T-helper 17 cell (primary cell): ENCODE results near the gene CAMSAP1. TPM values are rescaled to one million over a fixed set of nuclear protein-coding genes. Genes with fewer than 3 reads are reported as not detected.

ENCODE experiments used
- ATAC-seq: fragments of 150-1000 bp; cut with Tn5 transposase; 2 replicates; pipeline ENCODE4 v1.10.0; 2021; ENCODE audit warnings: mild to moderate bottlenecking, moderate library complexity
- DNase-seq, 3 donors: peaks; one replicate each; pipeline versions ENCODE4 v3.0.0 to v3.0.0-alpha.2; 2020 to 2021
- H3K9me3 ChIP-seq: one replicate; pipeline ENCODE4 v1.7.0; 2013; ENCODE audit warnings: low read length, mild to moderate bottlenecking; ENCODE audit not compliant: control insufficient read depth, poor library complexity, severe bottlenecking
- H3K27ac Mint-ChIP-seq: one replicate; pipeline ENCODE4 v1.8.0; 2022; ENCODE audit warnings: mild to moderate bottlenecking, moderate library complexity, mixed read lengths
- H3K27me3 Mint-ChIP-seq: one replicate; pipeline ENCODE4 v1.8.0; 2022; ENCODE audit warnings: mixed read lengths
- H3K36me3 Mint-ChIP-seq: one replicate; pipeline ENCODE4 v1.8.0; 2022; ENCODE audit warnings: low read depth, mixed read lengths
- H3K4me1 Mint-ChIP-seq: one replicate; pipeline ENCODE4 v1.8.0; 2022; ENCODE audit warnings: mild to moderate bottlenecking, mixed read lengths
- H3K4me3 Mint-ChIP-seq: one replicate; pipeline ENCODE4 v1.8.0; 2022; ENCODE audit warnings: mild to moderate bottlenecking, moderate library complexity, mixed read lengths
- total RNA-seq, 4 donors: library from RNA in 2 of 4; stranded (reverse) in 2 of 4; gene quantifications; one replicate each; pipeline ENCODE4 v1.2.3 and lab custom pipeline; 2022 to 2026

CAMSAP1 gene
- total RNA-seq, 2 donors from 2014 or later = 32.6 to 39.3 TPM

DNA sequence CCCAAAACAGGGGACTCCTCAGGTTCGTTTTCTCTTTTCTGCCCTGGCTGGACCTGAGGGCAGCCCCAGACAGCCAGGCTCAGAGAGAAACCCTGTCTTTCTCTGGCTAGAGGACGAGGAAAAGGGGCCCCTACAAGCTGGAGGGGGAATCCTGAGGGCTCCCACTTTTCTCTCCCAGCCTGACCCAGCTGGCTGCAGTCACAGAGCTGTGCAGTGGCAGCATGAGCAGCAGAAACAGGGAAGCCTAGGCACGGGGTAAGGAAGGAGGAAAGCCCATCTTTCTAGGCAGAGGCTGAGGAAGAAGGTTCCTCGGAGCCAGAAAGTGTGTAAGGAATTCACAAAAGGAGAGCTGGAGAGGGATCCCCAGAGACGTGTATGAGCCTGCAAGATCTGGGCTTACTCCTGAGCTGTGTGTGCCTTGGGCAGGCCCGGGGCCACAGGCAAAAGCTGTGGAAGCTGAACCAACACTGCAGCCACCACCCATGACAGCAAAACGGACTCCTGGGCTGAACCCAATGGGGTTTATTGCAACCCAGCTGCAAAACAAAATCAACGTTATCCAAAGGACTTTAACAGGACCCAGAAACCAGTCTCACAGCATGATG lies 16.2 kb downstream of the CAMSAP1 start:
- Mint-ChIP-seq H3K36me3 (peaks cover 2% of the 10 kb centered on the region), H3K4me3 (no peak overlapping the region), H3K27ac (peak overlapping the region; percentile 84), H3K27me3 (no peaks in the 10 kb centered on the region), H3K4me1 (peaks cover 62% of the 10 kb centered on the region)
- no peak for ATAC-seq
- no peak for DNase-seq
- no peaks in the 10 kb centered on the region for H3K9me3 ChIP-seq

- Mint-ChIP-seq H3K36me3 (peaks cover 2% of the 10 kb centered on the region), H3K27ac (peak overlapping the region; percentile 84), H3K4me1 (peaks cover 61% of the 10 kb centered on the region), H3K4me3 (no peak overlapping the region), H3K27me3 (no peaks in the 10 kb centered on the region)
- H3K9me3 ChIP-seq = no peaks in the 10 kb centered on the region
- DNase-seq = no peak
- ATAC-seq = no peak
Observed at GRCh38 chr9:135890190-135891026, 16.9 kb downstream of the CAMSAP1 start.

- no peaks in the 10 kb centered on the region for H3K36me3 Mint-ChIP-seq
- DNase-seq (no peak), ATAC-seq (no peak)
- H3K27ac Mint-ChIP-seq = peak overlapping the region; percentile 34
- no peaks in the 10 kb centered on the region for H3K9me3 ChIP-seq
- H3K4me3 Mint-ChIP-seq = peak overlapping the region; percentile 19
- no peaks in the 10 kb centered on the region for H3K27me3 Mint-ChIP-seq
- H3K4me1 Mint-ChIP-seq = peaks cover 61% of the 10 kb centered on the region
Observed at GRCh38 chr9:135889564-135890189, 17.7 kb downstream of the CAMSAP1 start.

- H3K36me3 Mint-ChIP-seq = no peaks in the 10 kb centered on the region
- H3K9me3 ChIP-seq = no peaks in the 10 kb centered on the region
- H3K27ac Mint-ChIP-seq = peak overlapping the region; percentile 97
- no peaks in the 10 kb centered on the region for H3K27me3 Mint-ChIP-seq
- H3K4me1 Mint-ChIP-seq = peaks cover 67% of the 10 kb centered on the region
- no peak for ATAC-seq
- peak overlapping the region; percentile 19 for H3K4me3 Mint-ChIP-seq
- DNase-seq = no peak
Observed at GRCh38 chr9:135888766-135889394, 18.5 kb downstream of the CAMSAP1 start.

DNA sequence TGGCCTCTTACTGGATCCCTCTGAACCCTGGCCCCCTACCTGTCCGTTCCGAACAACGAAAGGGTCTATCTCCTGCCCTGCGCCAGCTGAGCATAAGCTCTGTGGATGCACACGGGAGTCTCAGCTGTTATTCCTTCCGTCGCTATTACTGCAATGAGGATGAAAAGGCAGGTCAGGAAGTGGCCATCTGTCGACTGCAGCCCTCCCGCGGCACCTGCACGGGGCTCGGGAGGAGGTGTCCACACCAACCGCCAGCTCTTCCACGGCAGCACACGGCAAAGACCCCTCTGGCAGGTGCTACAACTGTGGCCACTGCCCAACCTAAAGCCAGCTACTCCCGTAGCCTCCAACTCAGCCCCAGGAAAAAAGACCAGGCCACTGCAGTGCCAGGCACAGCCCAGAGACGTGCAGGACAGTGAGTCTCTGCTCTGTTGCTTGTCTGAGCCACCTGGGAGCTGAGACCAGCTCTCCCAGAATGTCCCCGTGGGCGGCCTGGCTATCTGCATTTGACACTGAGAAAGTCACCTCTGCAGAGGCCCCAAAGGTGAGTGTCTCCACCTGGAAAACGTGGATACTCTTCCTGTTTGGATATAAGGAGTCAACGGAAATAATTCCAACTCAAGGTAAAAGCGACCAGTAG lies 19.1 kb downstream of the CAMSAP1 start:
- Mint-ChIP-seq H3K27me3 (no peaks in the 10 kb centered on the region), H3K27ac (peak overlapping the region; percentile 97), H3K4me1 (peaks cover 67% of the 10 kb centered on the region), H3K36me3 (no peaks in the 10 kb centered on the region), H3K4me3 (peak overlapping the region; percentile 25)
- H3K9me3 ChIP-seq = no peaks in the 10 kb centered on the region
- DNase-seq (no peak), ATAC-seq (no peak)

DNA sequence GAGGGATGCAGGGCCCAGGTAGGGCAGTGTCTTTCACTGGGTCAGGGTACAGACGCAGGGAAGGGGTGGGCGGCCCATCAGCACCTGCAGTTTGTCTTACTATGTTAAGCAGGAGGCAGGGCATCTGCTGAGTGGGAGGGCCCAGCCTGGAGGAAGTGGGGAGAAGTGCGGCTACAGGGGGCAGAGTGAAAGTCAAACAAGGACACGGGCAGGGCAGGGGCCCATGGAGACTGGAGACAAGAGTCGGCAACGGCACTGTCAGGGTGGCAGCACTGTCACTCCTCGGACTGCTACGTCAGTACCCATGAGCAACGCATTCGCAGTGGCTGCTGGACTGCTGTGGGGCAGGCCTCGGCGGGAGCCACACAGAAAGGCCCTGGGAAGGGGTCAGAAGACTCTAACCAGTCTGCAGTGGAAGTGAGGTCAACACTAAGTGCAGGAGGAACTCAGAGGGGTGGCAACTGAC lies 19.7 kb downstream of the CAMSAP1 start:
- peak; percentile 87 for ATAC-seq
- Mint-ChIP-seq H3K4me3 (peak overlapping the region; percentile 96), H3K36me3 (no peaks in the 10 kb centered on the region)

DNA sequence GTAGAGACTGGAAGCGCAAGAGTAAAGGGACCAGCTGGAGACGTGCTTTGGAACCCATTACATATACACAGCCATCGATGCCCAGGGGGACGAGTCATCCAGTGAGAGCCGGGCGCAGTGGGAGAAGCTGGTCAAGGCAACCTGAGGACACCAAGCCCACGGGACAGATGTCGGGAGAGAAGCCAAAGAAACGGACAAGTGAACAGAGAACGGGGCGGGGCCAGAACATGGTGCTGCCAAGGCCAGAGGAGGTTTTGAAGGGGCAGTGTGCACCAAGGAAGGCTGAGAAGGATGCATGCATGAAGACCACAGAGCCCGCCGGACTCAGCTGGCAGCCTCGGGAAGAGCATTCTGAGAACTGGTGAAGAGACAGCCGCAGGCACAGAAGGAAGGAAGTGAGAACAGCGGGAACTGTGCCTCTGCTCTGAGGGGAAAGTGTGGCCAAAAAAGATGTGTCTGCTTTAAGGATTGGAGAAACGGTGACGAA lies 20.3 kb downstream of the CAMSAP1 start:
- Mint-ChIP-seq H3K27ac (peak overlapping the region; percentile 97), H3K27me3 (no peaks in the 10 kb centered on the region), H3K4me3 (peak overlapping the region; percentile 96), H3K4me1 (peaks cover 63% of the 10 kb centered on the region), H3K36me3 (no peaks in the 10 kb centered on the region)
- no peak for DNase-seq
- no peaks in the 10 kb centered on the region for H3K9me3 ChIP-seq
- ATAC-seq = peak; percentile 17

More for the DNA sequence above, 19.7 kb downstream of the CAMSAP1 start:
- DNase-seq = peak; percentile 39 to 66 (median 43)
- H3K9me3 ChIP-seq = no peaks in the 10 kb centered on the region
- peak overlapping the region; percentile 97 for H3K27ac Mint-ChIP-seq
- H3K4me1 Mint-ChIP-seq = peaks cover 68% of the 10 kb centered on the region
- no peaks in the 10 kb centered on the region for H3K27me3 Mint-ChIP-seq

GRCh38 chr9:135886147-135886981 lies 21.0 kb downstream of the CAMSAP1 start:
- peak overlapping the region; percentile 96 for H3K4me3 Mint-ChIP-seq

GRCh38 chr9:135885100-135885853 lies 22.1 kb downstream of the CAMSAP1 start:
- DNase-seq (no peak), ATAC-seq (no peak)
- Mint-ChIP-seq H3K36me3 (no peaks in the 10 kb centered on the region), H3K4me1 (peaks cover 53% of the 10 kb centered on the region), H3K4me3 (peak overlapping the region; percentile 96), H3K27me3 (no peaks in the 10 kb centered on the region), H3K27ac (peak overlapping the region; percentile 97)
- no peaks in the 10 kb centered on the region for H3K9me3 ChIP-seq

More at GRCh38 chr9:135886147-135886981, 21.0 kb downstream of the CAMSAP1 start:
- peak; percentile 40 for ATAC-seq
- Mint-ChIP-seq H3K27me3 (no peaks in the 10 kb centered on the region), H3K36me3 (no peaks in the 10 kb centered on the region), H3K4me1 (peaks cover 59% of the 10 kb centered on the region), H3K27ac (peak overlapping the region; percentile 97)
- no peak for DNase-seq
- no peaks in the 10 kb centered on the region for H3K9me3 ChIP-seq

- no peaks in the 10 kb centered on the region for H3K9me3 ChIP-seq
- H3K27me3 Mint-ChIP-seq = no peaks in the 10 kb centered on the region
- peak overlapping the region; percentile 66 for H3K4me3 Mint-ChIP-seq
- no peak for DNase-seq
- peaks cover 55% of the 10 kb centered on the region for H3K4me1 Mint-ChIP-seq
- peaks cover 1% of the 10 kb centered on the region for H3K36me3 Mint-ChIP-seq
- peak overlapping the region; percentile 97 for H3K27ac Mint-ChIP-seq
- no peak for ATAC-seq
Observed at GRCh38 chr9:135884328-135885035, 22.9 kb downstream of the CAMSAP1 start.
